GM19193 (cell line): ENCODE data around the gene IQSEC1.

Source experiments
- POLR2A ChIP-seq: IDR thresholded peaks from 4 replicates; pipeline ENCODE4 v1.6.1; 2011; ENCODE audit not compliant: insufficient read depth, insufficient read length; ENCODE audit errors: extremely low read depth

Gene IQSEC1

DNA sequence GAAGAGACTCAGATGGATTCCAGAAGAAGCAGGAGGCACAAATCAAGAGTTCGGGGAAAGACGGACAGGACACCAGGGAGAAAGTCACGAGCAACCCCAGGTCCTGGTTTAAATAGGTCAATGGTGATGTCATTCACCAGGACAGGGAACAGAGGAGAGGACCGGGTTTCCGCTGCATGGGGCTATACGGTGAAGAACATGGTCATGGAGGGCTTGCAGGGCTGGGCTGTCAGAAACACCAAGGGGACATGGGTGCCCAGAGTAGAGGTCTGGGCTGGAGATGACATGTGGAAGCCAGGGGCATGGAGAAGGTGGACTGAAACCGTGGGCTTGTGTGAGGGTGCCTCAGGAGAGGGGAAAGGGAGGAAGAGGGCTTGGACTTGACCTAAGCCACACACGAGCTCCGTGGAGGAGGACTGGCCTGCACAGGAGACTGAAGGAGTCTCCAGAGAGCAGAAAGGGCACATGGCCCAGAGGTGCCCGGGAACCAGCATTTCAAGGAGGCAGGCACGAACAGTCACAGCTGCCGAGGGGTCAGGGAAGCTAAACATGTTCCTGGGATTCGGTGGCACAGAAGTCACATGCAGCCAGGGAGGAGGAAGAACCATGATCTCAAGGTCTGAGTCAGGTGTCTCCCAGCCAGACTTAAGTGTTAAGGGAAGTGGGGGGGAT, 177.7 kb downstream of the IQSEC1 start:
- TF ChIP-seq POLR2A, result peak; percentile 43

DNA sequence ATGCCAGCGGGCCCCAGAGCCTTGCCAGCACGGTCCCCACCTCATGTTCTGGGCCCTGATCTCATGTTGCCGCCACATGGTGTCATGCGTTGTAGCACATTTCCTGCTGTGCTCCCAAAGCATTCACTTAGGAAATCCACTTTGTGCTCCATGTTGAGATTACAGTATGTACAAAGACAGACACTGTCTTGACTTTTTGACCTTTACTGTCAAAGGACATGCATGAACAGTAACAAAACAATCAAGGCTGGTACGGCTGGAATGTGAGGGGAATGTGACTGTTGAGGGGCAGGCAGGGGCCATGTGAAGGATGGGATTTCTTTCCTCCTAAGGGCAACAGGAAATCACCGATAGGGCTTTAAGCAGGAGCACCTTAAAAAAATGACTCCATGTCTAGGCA, 178.6 kb downstream of the IQSEC1 start:
- no peak for TF ChIP-seq POLR2A

DNA sequence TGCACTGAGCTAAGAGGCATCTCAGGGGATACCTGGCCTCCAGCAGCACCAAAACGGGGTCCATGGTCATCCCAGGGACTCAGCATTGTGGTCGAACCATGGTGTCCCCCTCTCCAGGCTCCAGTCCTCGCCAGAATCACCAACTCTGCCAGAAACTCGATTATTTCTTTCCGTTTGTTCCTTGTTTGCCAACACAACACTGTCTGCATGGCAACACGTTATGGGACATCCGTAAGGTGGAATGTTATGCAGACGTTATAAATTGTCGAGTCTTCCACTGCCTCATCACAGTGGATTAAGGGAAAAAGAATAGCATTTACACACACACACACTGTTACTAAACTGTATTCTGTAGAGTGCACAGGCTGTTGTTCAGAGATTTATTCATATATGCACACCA, 179.4 kb downstream of the IQSEC1 start:
- TF ChIP-seq POLR2A, result no peak

DNA sequence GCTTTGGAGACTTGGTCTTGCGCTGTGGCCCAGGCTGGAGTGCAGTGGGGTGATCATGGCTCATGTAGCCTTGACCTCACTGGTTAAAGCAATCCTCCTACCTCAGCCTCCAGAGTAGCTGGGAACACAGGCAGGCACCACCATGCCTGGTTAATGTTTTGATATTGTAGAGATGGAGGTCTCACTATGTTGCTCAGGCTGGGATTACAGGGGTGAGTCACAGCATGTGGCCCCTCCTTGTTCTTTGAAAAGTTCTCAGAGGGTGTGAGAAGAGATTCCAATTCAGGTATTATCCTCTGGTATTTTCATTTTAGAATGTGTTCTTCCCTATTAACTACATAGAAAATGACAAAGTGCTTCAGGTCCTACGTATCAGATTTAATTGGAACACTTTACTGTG, 180.0 kb downstream of the IQSEC1 start:
- no peak for TF ChIP-seq POLR2A

DNA sequence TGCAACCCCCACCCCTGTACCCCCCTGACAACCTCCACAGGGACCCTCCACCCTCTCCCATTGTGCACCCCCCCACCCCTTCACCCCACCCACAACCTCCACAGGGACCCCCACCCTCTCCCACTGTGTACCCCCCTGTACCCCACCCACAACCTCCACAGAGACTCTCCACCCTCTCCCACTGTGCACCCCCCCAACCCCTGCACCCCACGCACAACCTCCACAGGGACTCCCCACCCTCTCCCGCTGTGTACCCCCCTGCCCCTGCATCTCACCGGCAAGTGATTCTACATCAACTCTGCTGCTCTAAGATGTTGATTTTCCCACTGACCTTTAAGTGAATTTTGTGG, 180.4 kb downstream of the IQSEC1 start:
- no peak for TF ChIP-seq POLR2A

DNA sequence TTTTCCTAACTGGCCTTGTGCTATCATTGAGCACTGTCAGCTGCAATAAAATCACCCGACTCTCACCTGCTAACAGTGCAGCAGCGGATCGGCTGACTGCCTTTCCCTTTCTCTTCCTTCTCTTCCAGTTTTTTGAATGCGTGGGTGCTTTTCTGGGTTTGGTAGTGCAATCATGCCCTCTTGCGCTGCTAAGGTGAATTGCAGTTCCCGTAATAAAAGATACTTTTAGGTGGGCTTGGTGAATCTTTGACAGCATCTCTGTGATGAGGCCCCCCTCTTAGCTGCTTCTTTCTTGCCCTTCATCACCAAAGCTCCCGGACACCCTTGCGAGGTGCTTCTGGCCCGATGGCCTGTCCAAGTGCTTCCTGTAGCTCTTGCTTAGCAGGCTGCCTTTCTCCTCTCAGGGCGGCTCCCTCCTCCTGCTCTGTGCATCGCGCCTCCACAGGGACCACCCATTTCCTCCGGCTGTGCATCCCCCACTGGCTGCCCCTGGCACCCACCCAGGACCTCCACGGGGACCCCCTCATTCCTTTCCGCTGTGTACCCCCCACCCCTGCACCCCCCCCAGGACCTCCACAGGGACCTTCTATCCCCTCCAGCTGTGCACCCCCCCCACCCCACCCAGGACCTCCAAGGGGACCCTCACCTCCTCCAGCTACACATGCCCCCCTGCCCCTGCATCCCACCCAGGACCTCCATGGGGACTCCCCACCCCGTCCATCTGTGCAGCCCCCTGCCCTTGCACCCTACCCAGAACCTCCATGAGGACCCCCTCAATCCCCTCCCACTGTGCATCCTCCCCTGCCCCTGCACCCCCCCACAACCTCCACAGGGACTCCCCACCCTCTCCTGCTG, 181.0 kb downstream of the IQSEC1 start:
- TF ChIP-seq POLR2A, result no peak

DNA sequence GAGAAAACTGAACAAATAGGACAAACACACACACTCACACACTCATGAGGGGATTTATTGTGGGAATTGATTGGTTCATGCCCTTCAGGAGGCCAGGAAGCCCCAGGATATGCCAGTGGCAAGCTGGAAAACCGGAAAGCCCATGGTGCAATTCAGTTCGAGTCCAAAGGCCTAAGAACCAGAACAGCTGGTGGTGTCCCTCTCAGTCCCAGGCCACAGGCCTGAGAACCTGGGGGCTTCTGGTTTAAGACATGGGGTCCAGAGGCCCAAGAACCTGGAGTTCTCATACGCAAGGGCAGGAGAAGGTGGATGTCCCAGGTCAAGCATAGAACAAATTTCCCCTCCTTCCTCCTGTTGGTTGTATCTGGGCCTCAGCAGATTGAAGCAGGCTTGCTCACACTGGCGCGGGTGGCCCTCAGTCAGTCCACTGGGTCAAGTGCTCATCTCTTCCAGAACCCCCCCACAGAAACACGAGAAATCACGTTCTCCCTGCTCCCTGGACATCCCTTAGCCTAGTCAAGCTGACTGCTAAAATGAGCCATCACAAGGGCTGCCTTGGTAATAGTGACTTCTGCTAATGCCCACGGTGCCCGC, 181.7 kb downstream of the IQSEC1 start:
- no peak for TF ChIP-seq POLR2A

DNA sequence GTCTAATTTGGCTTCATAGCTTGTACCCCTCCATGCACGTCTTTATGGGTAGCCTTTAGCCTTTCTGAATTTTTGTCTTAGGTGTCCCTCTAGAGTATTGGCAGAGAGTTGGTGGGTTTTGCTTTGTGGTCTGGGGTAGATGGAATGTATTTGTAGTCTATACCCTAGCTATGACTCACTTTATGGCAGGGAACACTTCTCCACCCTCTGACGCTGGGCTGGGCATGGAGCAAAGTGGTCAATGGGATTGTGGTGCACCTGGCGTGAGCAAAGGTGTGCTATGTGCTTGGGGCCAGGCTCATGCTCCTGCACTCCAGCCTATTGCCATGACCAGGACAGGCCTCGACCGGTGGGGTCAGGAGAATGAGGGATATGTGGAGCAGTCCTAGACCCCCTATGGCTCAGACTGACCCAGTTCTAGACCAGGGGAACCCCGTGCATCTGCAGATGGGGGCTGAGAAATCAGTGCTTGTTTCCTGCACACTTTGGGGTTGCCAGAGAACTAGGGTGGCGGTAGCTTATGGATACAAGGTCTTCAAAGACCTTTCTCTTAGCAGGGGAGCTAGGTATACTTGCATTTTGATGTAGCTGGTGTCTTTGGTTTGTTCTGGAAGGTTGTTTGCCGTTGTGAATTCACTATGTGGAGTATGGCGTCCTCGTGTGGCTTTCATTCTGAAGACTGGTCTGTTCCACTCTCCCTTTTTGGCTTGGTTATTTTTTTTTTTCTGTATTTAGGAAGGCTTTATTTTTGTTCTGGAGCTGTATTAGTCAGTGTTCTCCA, 182.4 kb downstream of the IQSEC1 start:
- no peak for TF ChIP-seq POLR2A

DNA sequence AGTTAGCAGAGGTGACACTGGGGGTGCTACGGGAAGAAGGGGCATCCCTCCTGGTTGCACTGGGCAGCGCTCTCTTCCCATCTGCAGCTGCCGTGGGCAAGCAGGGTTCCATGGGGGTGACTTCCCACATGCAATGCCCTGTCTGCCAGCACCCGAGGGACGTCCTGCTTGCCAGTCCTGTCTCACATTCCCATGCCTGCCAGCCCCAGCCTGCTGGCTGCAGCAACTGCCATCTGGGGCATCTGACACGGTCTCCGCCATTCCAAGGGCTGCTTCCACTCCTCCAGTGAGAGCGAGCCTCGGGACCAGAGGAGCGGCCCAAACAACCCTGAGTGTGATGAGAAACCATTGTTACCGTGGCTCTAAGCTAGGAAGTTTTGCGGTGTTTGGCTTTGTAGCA, 186.5 kb downstream of the IQSEC1 start:
- TF ChIP-seq POLR2A, result no peak

DNA sequence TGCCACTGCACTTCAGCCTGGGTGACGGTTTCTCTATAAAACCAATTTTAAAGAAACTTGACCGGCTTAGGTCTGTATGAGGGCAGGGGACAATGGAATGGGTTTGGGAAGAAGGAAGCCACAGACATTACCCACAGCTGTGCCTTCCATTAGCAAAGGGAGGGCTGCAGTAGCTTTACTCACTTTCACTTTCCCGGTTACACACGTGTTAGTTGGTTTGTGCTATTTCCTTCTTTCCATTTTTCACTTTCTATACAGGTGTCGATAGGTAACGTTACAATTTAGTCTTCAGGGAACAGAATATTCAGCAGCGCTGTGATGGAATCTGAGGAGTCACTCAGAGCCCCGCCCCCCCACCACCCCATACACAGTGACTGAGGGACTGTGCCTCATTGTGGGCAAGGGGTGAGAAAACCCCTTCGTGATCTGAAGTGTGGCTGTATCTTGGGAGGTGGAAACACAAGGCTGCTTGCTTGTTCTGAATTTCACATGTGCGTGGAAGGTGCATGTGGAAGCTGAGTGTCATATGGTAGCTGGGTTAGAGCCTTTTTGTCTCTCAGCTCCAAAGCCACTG, 187.0 kb downstream of the IQSEC1 start:
- no peak for TF ChIP-seq POLR2A

DNA sequence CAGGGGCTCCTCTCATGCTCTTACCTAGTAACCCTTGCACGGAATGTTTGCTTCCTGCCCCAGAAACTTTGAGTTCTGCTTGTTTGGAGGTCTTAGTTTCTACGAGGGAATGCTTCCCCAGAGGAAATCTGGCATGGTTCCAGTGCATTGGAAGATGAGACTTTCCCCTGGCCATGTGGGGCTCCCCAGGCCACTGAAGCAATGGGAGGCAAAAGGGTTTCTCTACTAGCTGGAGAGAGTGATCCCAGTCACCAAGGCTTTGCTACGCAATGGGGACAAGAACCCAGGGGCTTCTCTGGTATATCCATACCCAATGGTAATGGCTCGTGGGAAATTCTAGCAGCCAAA, 187.7 kb downstream of the IQSEC1 start:
- TF ChIP-seq POLR2A, result no peak

DNA sequence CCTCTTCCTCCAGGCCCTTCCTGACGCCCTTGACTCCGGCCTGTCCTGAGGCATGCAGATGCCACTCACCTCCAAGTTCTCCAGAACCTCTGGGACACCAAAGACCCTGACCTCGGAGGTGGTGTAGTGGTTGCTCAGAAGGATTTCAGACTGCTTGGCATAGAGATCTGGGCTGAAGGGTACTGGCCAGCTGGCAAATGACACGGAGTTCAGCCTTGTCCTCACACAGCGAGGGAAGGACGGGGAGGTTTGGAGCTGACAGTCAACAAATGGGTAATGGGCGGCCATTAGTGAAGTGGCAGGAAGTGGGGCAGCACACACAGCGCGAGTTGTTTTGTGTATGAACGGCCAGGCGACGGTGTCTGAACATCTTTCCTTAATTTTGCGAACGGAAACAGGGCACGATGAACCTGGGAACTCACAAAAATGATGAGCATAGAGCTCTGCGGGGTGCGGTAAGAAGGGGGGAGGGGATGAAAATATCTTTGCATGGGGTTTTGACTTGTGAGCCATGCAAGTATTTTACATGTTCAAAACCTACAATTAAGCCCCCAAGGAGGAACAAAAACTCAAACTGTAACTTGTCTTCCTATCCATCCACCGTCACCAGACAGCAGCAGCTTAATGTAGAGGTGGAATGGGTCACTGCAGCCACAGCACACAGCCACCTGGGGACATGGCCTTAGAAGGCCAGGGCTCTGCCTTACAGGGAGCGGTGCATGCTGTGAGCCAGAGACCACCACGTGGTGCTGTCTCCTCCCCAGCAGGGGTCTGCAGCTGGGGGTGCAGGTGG, 188.2 kb downstream of the IQSEC1 start:
- peak; percentile 47 for TF ChIP-seq POLR2A

DNA sequence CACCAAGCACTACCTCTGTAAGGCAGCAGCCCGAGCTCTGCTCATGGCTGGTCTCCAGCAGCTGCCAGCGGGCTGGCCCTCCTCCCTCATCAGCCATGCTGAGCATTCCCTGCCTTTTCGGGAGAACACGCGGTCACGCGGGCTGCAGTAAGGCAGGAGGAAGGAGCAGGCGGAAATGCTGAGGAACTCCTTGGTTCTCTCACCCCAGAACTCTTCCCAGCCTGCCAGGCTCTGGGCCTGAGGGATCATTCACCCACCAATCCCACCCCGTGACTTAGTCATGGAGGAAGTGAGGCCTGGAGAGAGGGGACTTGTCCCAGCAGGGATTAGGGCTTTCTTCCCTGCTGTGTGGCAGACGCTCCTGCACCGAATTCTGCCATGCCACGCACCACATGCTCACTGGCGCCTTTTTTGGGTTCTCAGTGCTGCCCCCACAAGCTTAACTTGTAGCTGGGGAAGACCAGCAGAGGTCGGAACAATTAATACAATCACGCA, 189.0 kb downstream of the IQSEC1 start:
- TF ChIP-seq POLR2A, result no peak
